ENCODE data around the gene CYP1A2.

GRCh38 chr15:74750751-74751150 lies 2.1 kb downstream of the CYP1A2 start:
- no peak for TF ChIP-seq CTCF (tag by site-specific recombination; IDR thresholded peaks at IDR 0.05)
- TF ChIP-seq ZNF19 (tag by site-specific recombination; IDR thresholded peaks at IDR 0.05; ENCODE audit: low read depth): no peak
- TF ChIP-seq ZNF785 (tag by site-specific recombination; IDR thresholded peaks at IDR 0.05): no peak
- no peak for TF ChIP-seq ZNF629 (tag by site-specific recombination; IDR thresholded peaks at IDR 0.05)
- no peak for TF ChIP-seq ZNF280D (tag by site-specific recombination; IDR thresholded peaks at IDR 0.05)
- no peak for TF ChIP-seq ZSCAN18 (tag by site-specific recombination; IDR thresholded peaks at IDR 0.05)

Data from HEK293 (cell line).